ENCODE measurements around the gene ROGDI. TPM values are rescaled to one million over a fixed set of nuclear protein-coding genes. Genes with fewer than 3 reads are reported as not detected.

Gene ROGDI
- total RNA-seq, 8 experiments from 2014 or later = 19.1 to 45.1 (median 35.4) TPM

- H3K27ac ChIP-seq = peak overlapping the region in 1 of 2 donors; percentile 52
- in situ Hi-C loops (cut with MboI; ENCODE audit: low pct_unique_long_range_greater_than_20kb in 2 of 9, low sequenced_read_pairs in 9 of 9, unreplicated experiment in 9 of 9) = no loop called here
These were observed 36.6 kb downstream of the ROGDI start for GRCh38 chr16:4765511-4766474.

GRCh38 chr16:4763791-4764190 lies 38.6 kb downstream of the ROGDI start:
- peaks cover 7 to 8% of the 10 kb centered on the region in 2 donors for H3K4me1 ChIP-seq (replicated peaks in 1 of 2)
- no peak overlapping the region for H3K4me3 ChIP-seq
- ATAC-seq (replicated peaks in 6 of 8) = no peak
- no peak overlapping the region for H3K27ac ChIP-seq
- 83 to 100% (median 90%) methylated on average over 1 to 6 of the region's 7 CpGs; no CpG with 5 or more reads in 3 of the 10 experiments for WGBS, 10 experiments
- in situ Hi-C loops (cut with MboI; ENCODE audit: low pct_unique_long_range_greater_than_20kb in 2 of 9, low sequenced_read_pairs in 9 of 9, unreplicated experiment in 9 of 9) = no loop called here

More at GRCh38 chr16:4765511-4766474, 36.6 kb downstream of the ROGDI start:
- ATAC-seq (replicated peaks in 6 of 8) = no peak
- WGBS, 10 experiments = 0 to 93% (median 50%) methylated on average over 1 to 17 of the region's 26 CpGs; no CpG with 5 or more reads in 1 of the 10 experiments
- H3K4me3 ChIP-seq = peak overlapping the region; percentile 74 to 95 (median 92)
- peaks cover 7 to 12% of the 10 kb centered on the region in 2 donors for H3K4me1 ChIP-seq (replicated peaks in 1 of 2)

GRCh38 chr16:4762205-4762604 lies 40.2 kb downstream of the ROGDI start:
- no peak overlapping the region for H3K4me3 ChIP-seq
- WGBS, 10 experiments = 40 to 100% (median 100%) methylated on average over 1 of the region's 9 CpGs; no CpG with 5 or more reads in 6 of the 10 experiments
- H3K27ac ChIP-seq = no peak overlapping the region
- H3K4me1 ChIP-seq (replicated peaks in 1 of 2) = peaks cover 5 to 7% of the 10 kb centered on the region in 2 donors
- in situ Hi-C loops (cut with MboI; ENCODE audit: low pct_unique_long_range_greater_than_20kb in 2 of 9, low sequenced_read_pairs in 9 of 9, unreplicated experiment in 9 of 9) = no loop called here
- no peak for ATAC-seq (replicated peaks in 6 of 8)

- Histone ChIP-seq H3K4me3 (no peak overlapping the region), H3K4me1 (replicated peaks in 1 of 2) (no peaks in the 10 kb centered on the region), H3K27ac (no peak overlapping the region)
- no peak for ATAC-seq (replicated peaks in 6 of 8)
- in situ Hi-C loops (cut with MboI; ENCODE audit: low pct_unique_long_range_greater_than_20kb in 2 of 9, low sequenced_read_pairs in 9 of 9, unreplicated experiment in 9 of 9) = no loop called here
- 97 to 100% (median 98%) methylated on average over 1 to 11 of the region's 23 CpGs; no CpG with 5 or more reads in 7 of the 10 experiments for WGBS, 10 experiments
These were observed 42.1 kb downstream of the ROGDI start for GRCh38 chr16:4760221-4760910.

GRCh38 chr16:4755687-4756086 lies 46.7 kb downstream of the ROGDI start:
- no peaks in the 10 kb centered on the region for H3K4me1 ChIP-seq (replicated peaks in 1 of 2)
- 83 to 100% (median 93%) methylated on average over 1 to 6 of the region's 6 CpGs; no CpG with 5 or more reads in 1 of the 10 experiments for WGBS, 10 experiments
- H3K27ac ChIP-seq = no peak overlapping the region
- no peak overlapping the region for H3K4me3 ChIP-seq
- ATAC-seq (replicated peaks in 6 of 8) = no peak
- in situ Hi-C loops (cut with MboI; ENCODE audit: low pct_unique_long_range_greater_than_20kb in 2 of 9, low sequenced_read_pairs in 9 of 9, unreplicated experiment in 9 of 9) = no loop called here

GRCh38 chr16:4754865-4755264 lies 47.6 kb downstream of the ROGDI start:
- no peak for ATAC-seq (replicated peaks in 6 of 8)
- no peak overlapping the region for H3K27ac ChIP-seq
- in situ Hi-C loops (cut with MboI; ENCODE audit: low pct_unique_long_range_greater_than_20kb in 2 of 9, low sequenced_read_pairs in 9 of 9, unreplicated experiment in 9 of 9) = no loop called here
- WGBS, 10 experiments = 100% methylated on average over 1 to 3 of the region's 4 CpGs; no CpG with 5 or more reads in 5 of the 10 experiments
- no peak overlapping the region for H3K4me3 ChIP-seq
- H3K4me1 ChIP-seq (replicated peaks in 1 of 2) = no peaks in the 10 kb centered on the region

- WGBS, 10 experiments = 79 to 100% (median 90%) methylated on average over 1 to 10 of the region's 11 CpGs; no CpG with 5 or more reads in 2 of the 10 experiments
- no peaks in the 10 kb centered on the region for H3K4me1 ChIP-seq (replicated peaks in 1 of 2)
- in situ Hi-C loops (cut with MboI; ENCODE audit: low pct_unique_long_range_greater_than_20kb in 2 of 9, low sequenced_read_pairs in 9 of 9, unreplicated experiment in 9 of 9) = no loop called here
- no peak for ATAC-seq (replicated peaks in 6 of 8)
- no peak overlapping the region for H3K4me3 ChIP-seq
- H3K27ac ChIP-seq = no peak overlapping the region
These were observed 49.2 kb downstream of the ROGDI start for GRCh38 chr16:4753227-4753626.

- H3K4me1 ChIP-seq (replicated peaks in 1 of 2) = no peaks in the 10 kb centered on the region
- no peak overlapping the region for H3K27ac ChIP-seq
- no peak overlapping the region for H3K4me3 ChIP-seq
- in situ Hi-C loops (cut with MboI; ENCODE audit: low pct_unique_long_range_greater_than_20kb in 2 of 9, low sequenced_read_pairs in 9 of 9, unreplicated experiment in 9 of 9) = no loop called here
- 92 to 100% (median 97%) methylated on average over 1 to 7 of the region's 44 CpGs; no CpG with 5 or more reads in 6 of the 10 experiments for WGBS, 10 experiments
- ATAC-seq (replicated peaks in 6 of 8) = peak in 2 of 8 experiments; percentile 18
These were observed 49.9 kb downstream of the ROGDI start for GRCh38 chr16:4752351-4753100.

GRCh38 chr16:4750896-4751295 lies 51.5 kb downstream of the ROGDI start:
- no peak overlapping the region for H3K4me3 ChIP-seq
- WGBS, 10 experiments = 60 to 100% (median 92%) methylated on average over 1 to 8 of the region's 8 CpGs; no CpG with 5 or more reads in 3 of the 10 experiments
- no peak overlapping the region for H3K27ac ChIP-seq
- in situ Hi-C loops (cut with MboI; ENCODE audit: low pct_unique_long_range_greater_than_20kb in 2 of 9, low sequenced_read_pairs in 9 of 9, unreplicated experiment in 9 of 9) = no loop called here
- no peak for ATAC-seq (replicated peaks in 6 of 8)
- H3K4me1 ChIP-seq (replicated peaks in 1 of 2) = no peaks in the 10 kb centered on the region

- H3K4me3 ChIP-seq = no peak overlapping the region
- in situ Hi-C loops (cut with MboI; ENCODE audit: low pct_unique_long_range_greater_than_20kb in 2 of 9, low sequenced_read_pairs in 9 of 9, unreplicated experiment in 9 of 9) = no loop called here
- H3K27ac ChIP-seq = no peak overlapping the region
- no peaks in the 10 kb centered on the region for H3K4me1 ChIP-seq (replicated peaks in 1 of 2)
- no peak for ATAC-seq (replicated peaks in 6 of 8)
- 40 to 100% (median 93%) methylated on average over 1 to 3 of the region's 10 CpGs; no CpG with 5 or more reads in 5 of the 10 experiments for WGBS, 10 experiments
These were observed 52.7 kb downstream of the ROGDI start for GRCh38 chr16:4749700-4750257.

GRCh38 chr16:4748682-4749411 lies 53.6 kb downstream of the ROGDI start:
- H3K27ac ChIP-seq = no peak overlapping the region
- ATAC-seq (replicated peaks in 6 of 8) = no peak
- in situ Hi-C loops (cut with MboI; ENCODE audit: low pct_unique_long_range_greater_than_20kb in 2 of 9, low sequenced_read_pairs in 9 of 9, unreplicated experiment in 9 of 9) = no loop called here
- H3K4me1 ChIP-seq (replicated peaks in 1 of 2) = no peaks in the 10 kb centered on the region
- 76 to 100% (median 93%) methylated on average over 2 to 5 of the region's 16 CpGs; no CpG with 5 or more reads in 7 of the 10 experiments for WGBS, 10 experiments
- H3K4me3 ChIP-seq = no peak overlapping the region

Data from motor neuron (in vitro differentiated cells).